Adrenal gland (tissue), 12 donors: ENCODE data around the gene TPI1. TPM values are rescaled to one million over a fixed set of nuclear protein-coding genes. Genes with fewer than 3 reads are reported as not detected.

Experiments used
- DNase-seq, 7 donors: peaks; one replicate each; pipeline ENCODE4 v3.0.0-alpha.2; 2019 to 2020
- H3K27ac ChIP-seq, 5 donors: fragments of 200-600 bp; sonication (generic) in 4 of 5; 1 replicate in 3 of 5; 2 replicates in 2 of 5; pipeline versions ENCODE4 v1.5.1 to v1.8.0; 2016 to 2020; ENCODE audit warnings: mild to moderate bottlenecking in 1 of 5
- H3K27me3 ChIP-seq: fragments of 200-600 bp; 2 replicates; pipeline ENCODE4 v1.8.0; 2021
- H3K36me3 ChIP-seq, 2 donors: fragments of 200-600 bp; replicated peaks in 1 of 2; 1 replicate in 1 of 2; 2 replicates in 1 of 2; pipeline versions ENCODE4 v1.5.1 to v1.8.0; 2018 to 2022
- H3K4me1 ChIP-seq, 2 donors: fragments of 200-600 bp; replicated peaks in 1 of 2; 1 replicate in 1 of 2; 2 replicates in 1 of 2; pipeline versions ENCODE4 v1.5.1 to v1.8.0; 2018 to 2021
- H3K4me3 ChIP-seq, 4 donors: fragments of 200-600 bp; sonication (generic) in 3 of 4; one replicate each; pipeline ENCODE4 v1.5.1; 2016 to 2018
- H3K9me3 ChIP-seq, 3 donors: fragments of 200-600 bp; sonication (generic) in 1 of 3; replicated peaks in 1 of 3; 1 replicate in 2 of 3; 2 replicates in 1 of 3; pipeline versions ENCODE4 v1.5.1 to v1.8.0; 2016 to 2021
- POLR2A ChIP-seq, 2 donors: fragments of 450-650 bp; IDR thresholded peaks; one replicate each; pipeline ENCODE4 v1.6.1; 2017; ENCODE audit warnings: antibody characterized with exemption in 2 of 2, mild to moderate bottlenecking in 2 of 2, moderate library complexity in 1 of 2
- WGBS, 4 donors: extraction: QIAGEN DNeasy Blood & Tissue Kit in 2 of 4; methylation state at CpG; one replicate each; pipeline versions ENCODE4 v1.1.5 to v1.1.7; 2013 to 2017; 5-methylcytosine and 5-hydroxymethylcytosine counted together
- intact Hi-C, 2 donors: fragments of 100-400 bp; cut with DNase I; formaldehyde crosslinking; loops; one replicate each; pipeline versions ENCODE4 v1.14.1 to v1.15.0; 2022 to 2023
- polyA plus RNA-seq, 3 donors: library from polyadenylated mRNA; stranded (reverse); fragments of 200-250 nt in 2 of 3; fragments of 350-450 nt in 1 of 3; fragmentation: Illumina TruSeq in 1 of 3; extraction: RNeasy Lipid Tissue Mini Kit (QIAGEN cat#74804) in 1 of 3; gene quantifications; one replicate each; pipeline ENCODE4 v1.2.3, GENCODE V29; 2013 to 2014
- total RNA-seq, 9 donors: library from RNA; depleted of rRNA in 4 of 9; stranded (reverse); fragments of >200 nt in 4 of 9; fragments of 120-200 nt in 1 of 9; fragmentation: NEBNext Ultra II Directional in 1 of 9; extraction: Animal tissue kit (Norgen Biotek cat#: 25700) in 1 of 9; gene quantifications; one replicate each; pipeline versions ENCODE4 v1.1.0 to v1.2.4, GENCODE V29; 2013 to 2023
- TF ChIP-seq, protein P1 (sequence below), 6 experiments: fragments of 450-650 bp in 4 of 6; fragments of 200-600 bp in 2 of 6; sonication (generic) in 1 of 6; IDR thresholded peaks; 1 replicate in 5 of 6; 2 replicates in 1 of 6; pipeline versions ENCODE4 v1.5.1 to v1.8.0; 2016 to 2021; ENCODE audit warnings: antibody characterized with exemption in 6 of 6, mild to moderate bottlenecking in 2 of 6, moderate library complexity in 1 of 6
- donor health status: healthy with polysubstance abuse.
- donor health status: Bipolar disorder and iron deficiency.
- donor health status: DM: yes; HTN: yes; CAD: no.
- donor health status: DM: no; HTN: no; CAD: no.
- donor health status: DM: no; HTN: no; CAD: no.
- donor health status: DM: yes; HTN: yes; CAD: no.

Gene TPI1
- total and polyA plus RNA-seq, 12 donors = 241 to 2,322 (median 783) TPM

DNA sequence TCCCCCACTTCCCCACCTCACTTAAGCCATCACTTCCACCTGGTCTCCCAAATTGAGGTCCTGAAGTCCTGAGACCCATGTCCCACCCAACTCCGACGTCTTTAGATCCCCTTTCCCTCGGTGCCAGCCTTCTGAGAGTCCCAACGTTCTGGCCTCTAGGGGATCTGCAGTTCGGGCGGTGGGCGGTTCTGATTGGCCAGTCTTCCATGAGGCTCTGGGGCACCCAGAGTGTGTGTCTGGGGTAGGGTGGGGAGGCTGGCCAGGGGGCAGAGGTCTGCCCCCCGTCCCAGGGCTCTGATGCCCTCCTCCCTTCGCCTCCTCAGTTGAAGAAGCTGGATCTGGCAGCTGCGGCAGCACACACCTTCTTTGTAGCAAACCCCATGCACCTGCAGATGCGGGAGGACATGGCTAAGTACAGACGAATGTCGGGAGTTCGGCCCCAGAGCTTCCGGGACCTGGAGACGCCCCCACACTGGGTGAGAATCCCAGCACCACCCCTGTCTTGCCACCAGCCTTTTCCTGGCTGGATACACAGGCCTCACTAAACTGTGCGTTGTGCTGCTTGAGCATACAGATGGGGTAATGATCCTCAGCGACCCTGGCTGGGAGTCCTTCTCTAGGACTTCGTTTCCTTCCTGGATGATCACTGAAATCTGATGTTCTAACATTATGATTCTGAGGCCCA is 37.7 kb upstream of the TPI1 start:
- Histone ChIP-seq H3K4me3 (peak overlapping the region in 2 of 4 donors; percentile 49 to 78), H3K4me1 (peaks cover 3 to 18% of the 10 kb centered on the region in 2 donors), H3K36me3 (peaks cover 0 to 9% of the 10 kb centered on the region in 2 donors), H3K27ac (peak overlapping the region in 3 of 5 donors; percentile 16 to 82 (median 75)), H3K9me3 (no peaks in the 10 kb centered on the region), H3K27me3 (no peaks in the 10 kb centered on the region)
- intact Hi-C loops = loop anchor here in 1 of 2 donors (10.0 kb wide), 1 partner anchor 85 kb away; no protein-coding TSS in a partner anchor
- DNase-seq = peak in 1 of 7 donors; percentile 70
- TF ChIP-seq POLR2A (IDR thresholded peaks at IDR 0.05) = no peak
- TF ChIP-seq, protein P1, sequence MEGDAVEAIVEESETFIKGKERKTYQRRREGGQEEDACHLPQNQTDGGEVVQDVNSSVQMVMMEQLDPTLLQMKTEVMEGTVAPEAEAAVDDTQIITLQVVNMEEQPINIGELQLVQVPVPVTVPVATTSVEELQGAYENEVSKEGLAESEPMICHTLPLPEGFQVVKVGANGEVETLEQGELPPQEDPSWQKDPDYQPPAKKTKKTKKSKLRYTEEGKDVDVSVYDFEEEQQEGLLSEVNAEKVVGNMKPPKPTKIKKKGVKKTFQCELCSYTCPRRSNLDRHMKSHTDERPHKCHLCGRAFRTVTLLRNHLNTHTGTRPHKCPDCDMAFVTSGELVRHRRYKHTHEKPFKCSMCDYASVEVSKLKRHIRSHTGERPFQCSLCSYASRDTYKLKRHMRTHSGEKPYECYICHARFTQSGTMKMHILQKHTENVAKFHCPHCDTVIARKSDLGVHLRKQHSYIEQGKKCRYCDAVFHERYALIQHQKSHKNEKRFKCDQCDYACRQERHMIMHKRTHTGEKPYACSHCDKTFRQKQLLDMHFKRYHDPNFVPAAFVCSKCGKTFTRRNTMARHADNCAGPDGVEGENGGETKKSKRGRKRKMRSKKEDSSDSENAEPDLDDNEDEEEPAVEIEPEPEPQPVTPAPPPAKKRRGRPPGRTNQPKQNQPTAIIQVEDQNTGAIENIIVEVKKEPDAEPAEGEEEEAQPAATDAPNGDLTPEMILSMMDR (IDR thresholded peaks at IDR 0.05) = no peak
- WGBS, 4 donors = 56 to 69% (median 64%) methylated on average over 12 to 19 of the region's 19 CpGs

DNA sequence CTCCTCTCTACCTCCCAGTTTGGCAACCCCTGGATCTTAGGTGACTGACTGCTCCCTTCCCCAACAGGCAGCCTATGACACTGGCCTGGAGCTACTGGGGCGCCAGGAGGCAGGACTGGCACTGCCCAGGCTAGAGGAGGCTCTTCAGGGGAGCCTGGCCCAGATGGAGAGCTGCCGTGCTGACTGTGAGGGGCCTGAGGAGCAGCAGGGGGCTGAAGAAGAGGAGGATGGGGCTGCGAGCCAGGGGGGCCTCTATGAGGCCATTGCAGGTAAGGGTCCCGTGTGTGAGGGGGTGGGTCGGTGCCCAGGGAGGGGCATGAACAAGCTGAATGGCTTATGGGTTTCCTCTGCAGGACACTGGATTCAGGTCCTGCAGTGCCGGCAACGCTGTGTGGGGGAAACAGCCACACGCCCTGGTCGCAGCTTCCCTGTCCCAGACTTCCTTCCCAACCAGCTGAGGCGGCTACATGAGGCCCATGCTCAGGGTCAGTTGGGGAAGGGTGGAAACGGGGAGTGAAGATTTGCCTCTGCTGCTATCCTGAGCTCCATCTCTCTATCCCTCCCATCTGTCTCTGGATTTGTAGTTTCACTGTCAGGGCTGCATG is 36.9 kb upstream of the TPI1 start:
- H3K27ac ChIP-seq = no peak overlapping the region
- intact Hi-C loops = no loop called here
- TF ChIP-seq POLR2A (IDR thresholded peaks at IDR 0.05) = no peak
- TF ChIP-seq, protein P1 (IDR thresholded peaks at IDR 0.05) = no peak
- no peak for DNase-seq
- H3K36me3 ChIP-seq = peaks cover 0 to 9% of the 10 kb centered on the region in 2 donors
- 83 to 96% (median 86%) methylated on average over 4 to 11 of the region's 11 CpGs for WGBS, 4 donors
- H3K4me1 ChIP-seq = peaks cover 3 to 18% of the 10 kb centered on the region in 2 donors
- H3K9me3 ChIP-seq = no peaks in the 10 kb centered on the region
- H3K4me3 ChIP-seq = no peak overlapping the region
- no peaks in the 10 kb centered on the region for H3K27me3 ChIP-seq

DNA sequence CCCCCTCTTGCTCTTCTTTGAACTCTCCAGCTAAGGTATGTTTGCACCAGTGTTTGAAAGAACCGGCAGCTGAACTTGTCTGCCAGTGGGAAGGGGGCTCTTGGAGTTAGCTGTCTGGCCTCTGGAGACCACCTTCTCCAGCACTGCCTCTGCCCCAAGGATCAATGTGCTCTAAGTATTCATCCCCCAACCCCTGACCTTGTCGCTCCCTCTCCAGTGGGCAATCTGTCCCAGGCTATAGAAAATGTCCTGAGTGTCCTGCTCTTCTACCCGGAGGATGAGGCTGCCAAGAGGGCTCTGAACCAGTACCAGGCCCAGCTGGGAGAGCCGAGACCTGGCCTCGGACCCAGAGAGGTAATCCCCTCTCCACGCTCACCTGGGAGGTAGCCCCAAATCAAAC is 36.3 kb upstream of the TPI1 start:
- no peak for TF ChIP-seq POLR2A (IDR thresholded peaks at IDR 0.05)
- TF ChIP-seq, protein P1 (IDR thresholded peaks at IDR 0.05) = no peak
- H3K36me3 ChIP-seq = peaks cover 0 to 9% of the 10 kb centered on the region in 2 donors
- intact Hi-C loops = no loop called here
- H3K27ac ChIP-seq = no peak overlapping the region
- peaks cover 3 to 18% of the 10 kb centered on the region in 2 donors for H3K4me1 ChIP-seq
- no peak overlapping the region for H3K4me3 ChIP-seq
- WGBS, 4 donors = 85 to 92% (median 87%) methylated on average over 5 to 6 of the region's 6 CpGs
- H3K9me3 ChIP-seq = no peaks in the 10 kb centered on the region
- no peak for DNase-seq
- H3K27me3 ChIP-seq = no peaks in the 10 kb centered on the region

DNA sequence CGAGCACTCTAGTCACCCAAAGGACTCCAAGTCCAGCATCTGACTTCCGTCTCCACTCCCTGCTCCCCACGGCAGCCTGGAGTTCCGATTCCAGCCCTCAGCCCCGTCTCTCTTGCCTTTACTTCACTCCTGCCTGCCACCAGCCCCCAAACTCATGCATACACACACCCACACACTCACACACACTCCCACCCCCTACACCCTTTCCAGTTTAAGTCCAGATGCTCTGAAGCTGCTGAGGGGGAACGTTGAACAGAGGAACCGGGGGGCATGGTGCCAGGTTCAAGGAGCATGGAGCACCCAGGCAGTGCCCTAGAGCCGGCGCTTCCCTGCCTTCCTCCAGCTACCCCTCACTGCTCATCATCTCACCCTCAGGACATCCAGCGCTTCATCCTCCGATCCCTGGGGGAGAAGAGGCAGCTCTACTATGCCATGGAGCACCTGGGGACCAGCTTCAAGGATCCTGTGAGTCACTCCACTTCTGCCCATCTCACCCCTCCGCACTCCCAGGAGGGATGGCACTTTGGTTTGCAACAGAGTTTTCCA is 35.8 kb upstream of the TPI1 start:
- TF ChIP-seq, protein P1 (IDR thresholded peaks at IDR 0.05) = no peak
- no peak for TF ChIP-seq POLR2A (IDR thresholded peaks at IDR 0.05)
- Histone ChIP-seq H3K27ac (no peak overlapping the region), H3K4me3 (no peak overlapping the region), H3K4me1 (peaks cover 3 to 18% of the 10 kb centered on the region in 2 donors), H3K9me3 (no peaks in the 10 kb centered on the region), H3K27me3 (no peaks in the 10 kb centered on the region), H3K36me3 (peaks cover 0 to 9% of the 10 kb centered on the region in 2 donors)
- intact Hi-C loops = no loop called here
- WGBS, 4 donors = 82 to 87% (median 85%) methylated on average over 12 of the region's 12 CpGs
- DNase-seq = no peak
